DND-41 (cell line): Measurements from ENCODE around the gene CLDN9.

ENCODE experiments used
- ATAC-seq: fragments of 200-7000 bp; cut with Tn5 transposase; 3 replicates; pipeline ENCODE4 v1.9.1; 2021; ENCODE audit warnings: low read depth; ENCODE audit not compliant: insufficient read depth
- DNase-seq: peaks from one replicate; pipeline ENCODE4 v3.0.0-alpha.2; 2020
- H2AFZ ChIP-seq: 2 replicates; pipeline ENCODE4 v1.6.0; 2012; ENCODE audit warnings: low read depth, low read length
- H3K27ac ChIP-seq: 2 replicates; pipeline ENCODE4 v1.5.1; 2012; ENCODE audit warnings: low read length, inconsistent platforms
- H3K27me3 ChIP-seq: fragments of 200-600 bp; sonication (generic); 2 replicates; pipeline ENCODE4 v1.6.0; 2012; ENCODE audit warnings: low read length, mild to moderate bottlenecking, inconsistent platforms; ENCODE audit not compliant: insufficient read depth, poor library complexity
- H3K36me3 ChIP-seq: 2 replicates; pipeline ENCODE4 v1.5.1; 2012; ENCODE audit warnings: low read length, inconsistent platforms; ENCODE audit not compliant: insufficient read depth
- H3K4me1 ChIP-seq: 2 replicates; pipeline ENCODE4 v1.5.1; 2012; ENCODE audit warnings: mild to moderate bottlenecking, low read length; ENCODE audit not compliant: insufficient read depth
- H3K4me2 ChIP-seq: 2 replicates; pipeline ENCODE4 v1.6.0; 2012; ENCODE audit warnings: mild to moderate bottlenecking, moderate library complexity, low read length, inconsistent platforms; ENCODE audit not compliant: insufficient read depth
- H3K4me3 ChIP-seq, 2 experiments: fragments of 200-600 bp in 1 of 2; shearing (Covaris generic) in 1 of 2; 2 replicates each; pipeline ENCODE4 v1.5.1; 2012 to 2016; ENCODE audit warnings: inconsistent platforms in 2 of 2, low read length in 2 of 2, mild to moderate bottlenecking in 2 of 2, low read depth in 1 of 2, moderate library complexity in 1 of 2
- H3K79me2 ChIP-seq: 2 replicates; pipeline ENCODE4 v1.6.0; 2012; ENCODE audit warnings: low read length, inconsistent platforms; ENCODE audit not compliant: insufficient read depth
- H3K9ac ChIP-seq: 2 replicates; pipeline ENCODE4 v1.6.0; 2012; ENCODE audit warnings: low read depth, mild to moderate bottlenecking, inconsistent platforms, low read length, moderate library complexity
- H3K9me3 ChIP-seq: 2 replicates; pipeline ENCODE4 v1.5.1; 2012; ENCODE audit warnings: low read length, moderate library complexity, mild to moderate bottlenecking, inconsistent platforms; ENCODE audit not compliant: insufficient read depth, severe bottlenecking
- H4K20me1 ChIP-seq: 2 replicates; pipeline ENCODE4 v1.6.0; 2012; ENCODE audit warnings: low read length; ENCODE audit not compliant: insufficient read depth
- EZH2 ChIP-seq: IDR thresholded peaks from 3 replicates; pipeline ENCODE4 v1.6.1; 2012; ENCODE audit warnings: borderline replicate concordance, low read depth, mild to moderate bottlenecking, moderate library complexity, low read length, inconsistent platforms; ENCODE audit not compliant: severe bottlenecking
- TF ChIP-seq, protein P1 (sequence below): IDR thresholded peaks from 2 replicates; pipeline ENCODE4 v1.5.1; 2012; ENCODE audit warnings: borderline replicate concordance, low read length, moderate library complexity, mild to moderate bottlenecking; ENCODE audit not compliant: poor library complexity, severe bottlenecking; ENCODE audit errors: extremely low read depth

The CLDN9 gene

DNA sequence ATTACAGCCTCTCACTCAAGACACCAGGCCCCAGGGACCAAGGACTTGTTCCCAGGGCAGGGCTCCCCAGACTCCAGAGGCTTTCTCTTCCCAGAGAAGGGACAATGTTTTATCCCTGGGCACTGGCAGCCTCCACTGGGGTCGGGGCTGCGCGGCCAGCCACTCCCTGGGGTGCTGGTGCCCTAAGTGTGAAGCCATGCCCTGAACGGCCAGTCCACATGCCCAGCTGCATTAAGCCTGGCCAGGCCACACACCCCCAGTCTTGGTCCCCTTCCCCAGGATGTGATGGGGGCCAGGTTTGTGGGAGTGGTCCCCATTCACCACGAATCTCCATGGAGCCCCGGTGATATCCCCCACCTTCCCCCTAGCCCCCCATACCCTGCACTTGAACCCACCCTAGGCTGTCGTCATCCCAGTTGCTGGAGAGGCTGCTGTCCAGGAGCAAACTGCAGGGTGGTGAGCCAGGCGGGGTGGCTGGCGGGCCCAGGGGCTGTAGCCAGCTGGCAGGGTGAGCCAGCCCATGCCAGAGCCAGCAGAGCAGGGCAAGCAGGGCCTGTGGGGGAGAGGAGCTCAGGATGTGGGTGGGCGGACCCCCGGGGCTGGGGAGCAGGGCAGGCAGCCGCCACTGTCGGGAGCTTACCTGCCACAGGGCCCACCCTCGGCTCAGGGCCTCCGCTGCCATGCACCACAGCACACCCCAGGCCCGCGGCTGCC is 39.0 kb upstream of the CLDN9 start:
- no peaks in the 10 kb centered on the region for H3K27me3 ChIP-seq
- no peak overlapping the region for H2AFZ ChIP-seq
- ATAC-seq (no peak), DNase-seq (no peak)
- H3K4me1 ChIP-seq = peaks cover 70% of the 10 kb centered on the region
- H3K4me2 ChIP-seq = peak overlapping the region; percentile 13; the same call in 1 of the 2 replicates
- no peak overlapping the region for H3K27ac ChIP-seq
- H3K79me2 ChIP-seq = peaks cover 80% of the 10 kb centered on the region
- H3K9ac ChIP-seq = no peak overlapping the region
- H4K20me1 ChIP-seq = peaks cover 79% of the 10 kb centered on the region
- peaks cover 81% of the 10 kb centered on the region for H3K36me3 ChIP-seq
- TF ChIP-seq EZH2 = no peak
- TF ChIP-seq, protein P1, sequence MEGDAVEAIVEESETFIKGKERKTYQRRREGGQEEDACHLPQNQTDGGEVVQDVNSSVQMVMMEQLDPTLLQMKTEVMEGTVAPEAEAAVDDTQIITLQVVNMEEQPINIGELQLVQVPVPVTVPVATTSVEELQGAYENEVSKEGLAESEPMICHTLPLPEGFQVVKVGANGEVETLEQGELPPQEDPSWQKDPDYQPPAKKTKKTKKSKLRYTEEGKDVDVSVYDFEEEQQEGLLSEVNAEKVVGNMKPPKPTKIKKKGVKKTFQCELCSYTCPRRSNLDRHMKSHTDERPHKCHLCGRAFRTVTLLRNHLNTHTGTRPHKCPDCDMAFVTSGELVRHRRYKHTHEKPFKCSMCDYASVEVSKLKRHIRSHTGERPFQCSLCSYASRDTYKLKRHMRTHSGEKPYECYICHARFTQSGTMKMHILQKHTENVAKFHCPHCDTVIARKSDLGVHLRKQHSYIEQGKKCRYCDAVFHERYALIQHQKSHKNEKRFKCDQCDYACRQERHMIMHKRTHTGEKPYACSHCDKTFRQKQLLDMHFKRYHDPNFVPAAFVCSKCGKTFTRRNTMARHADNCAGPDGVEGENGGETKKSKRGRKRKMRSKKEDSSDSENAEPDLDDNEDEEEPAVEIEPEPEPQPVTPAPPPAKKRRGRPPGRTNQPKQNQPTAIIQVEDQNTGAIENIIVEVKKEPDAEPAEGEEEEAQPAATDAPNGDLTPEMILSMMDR = no peak
- H3K4me3 ChIP-seq = no peak overlapping the region
- H3K9me3 ChIP-seq = no peaks in the 10 kb centered on the region

DNA sequence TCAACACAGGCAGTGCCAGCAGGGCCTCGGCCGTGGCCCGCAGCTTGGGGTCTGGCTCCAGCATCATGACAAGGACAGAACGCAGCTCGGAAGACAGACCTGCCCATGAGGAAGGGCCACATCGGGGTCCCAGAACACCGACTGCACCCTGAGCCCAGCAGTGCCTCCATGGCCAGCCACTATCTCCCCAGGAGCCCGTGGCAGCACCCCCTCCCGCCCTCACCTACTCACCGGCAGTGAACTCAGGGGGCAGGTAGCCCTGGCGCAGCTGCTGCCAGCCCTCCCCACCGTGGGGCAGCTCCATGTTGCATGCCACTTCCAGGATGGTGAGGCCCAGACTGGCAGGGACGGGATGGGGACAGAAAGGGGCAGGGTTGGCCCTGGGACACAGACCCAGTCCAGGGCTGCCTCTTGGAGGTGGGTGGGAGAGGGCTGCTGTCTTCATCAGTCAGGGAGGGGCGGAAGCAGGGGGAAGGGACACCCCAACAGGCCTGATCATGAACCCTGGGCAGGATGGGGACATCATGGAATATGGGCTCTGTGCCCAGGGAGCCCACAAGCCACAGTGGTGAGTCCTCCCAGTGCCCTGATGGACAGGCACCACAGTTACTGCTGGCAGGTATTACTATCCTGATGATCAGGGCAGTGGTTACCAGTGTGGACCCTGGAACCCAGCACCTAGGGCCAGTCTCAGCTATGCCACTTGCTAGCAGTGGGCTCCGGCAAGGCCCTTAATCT is 38.2 kb upstream of the CLDN9 start:
- peaks cover 75% of the 10 kb centered on the region for H3K4me1 ChIP-seq
- no peak for ATAC-seq
- H4K20me1 ChIP-seq = peaks cover 83% of the 10 kb centered on the region
- no peak overlapping the region for H3K27ac ChIP-seq
- H2AFZ ChIP-seq = no peak overlapping the region
- H3K4me2 ChIP-seq = peak overlapping the region; percentile 16; the same call in 1 of the 2 replicates
- no peak for DNase-seq
- TF ChIP-seq, protein P1 = no peak
- no peak for TF ChIP-seq EZH2
- H3K9ac ChIP-seq = no peak overlapping the region
- H3K4me3 ChIP-seq = no peak overlapping the region
- no peaks in the 10 kb centered on the region for H3K27me3 ChIP-seq
- H3K36me3 ChIP-seq = peaks cover 87% of the 10 kb centered on the region
- H3K79me2 ChIP-seq = peaks cover 83% of the 10 kb centered on the region
- H3K9me3 ChIP-seq = no peaks in the 10 kb centered on the region

DNA sequence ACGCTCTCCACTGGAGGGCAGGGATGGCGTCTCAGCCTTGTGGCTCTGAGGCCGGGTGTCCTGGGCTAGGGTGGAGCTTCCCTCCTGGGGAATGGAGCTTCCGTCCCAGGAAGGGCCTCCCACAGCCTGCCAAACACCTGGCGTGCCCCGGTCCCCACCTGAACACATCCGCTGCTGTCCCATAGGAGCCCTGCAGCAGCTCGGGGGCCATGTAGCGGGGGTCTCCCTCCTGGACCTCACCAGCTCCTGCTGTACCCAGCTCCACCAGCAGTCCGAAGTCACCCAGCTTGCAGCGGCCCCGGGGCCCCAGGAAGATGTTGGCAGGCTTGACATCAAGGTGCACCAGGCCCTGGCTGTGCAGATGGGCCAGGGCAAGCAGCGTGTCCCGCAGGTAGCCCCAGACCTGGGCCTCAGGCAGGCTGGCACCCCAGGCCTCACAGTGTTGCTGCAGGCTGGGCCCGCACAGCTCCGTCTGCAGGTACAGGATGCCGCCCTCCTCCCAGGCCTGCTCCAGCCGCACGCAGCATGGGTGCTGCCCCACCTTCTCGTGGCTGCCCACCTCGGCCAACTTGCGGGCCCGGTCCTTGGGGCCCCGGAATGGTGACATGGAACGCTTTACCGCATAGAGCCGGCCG is 37.4 kb upstream of the CLDN9 start:
- peaks cover 92% of the 10 kb centered on the region for H3K36me3 ChIP-seq
- peaks cover 83% of the 10 kb centered on the region for H4K20me1 ChIP-seq
- no peak overlapping the region for H2AFZ ChIP-seq
- DNase-seq = no peak
- no peak overlapping the region for H3K27ac ChIP-seq
- H3K79me2 ChIP-seq = peaks cover 83% of the 10 kb centered on the region
- no peaks in the 10 kb centered on the region for H3K9me3 ChIP-seq
- peaks cover 74% of the 10 kb centered on the region for H3K4me1 ChIP-seq
- no peak overlapping the region for H3K4me3 ChIP-seq
- no peaks in the 10 kb centered on the region for H3K27me3 ChIP-seq
- TF ChIP-seq, protein P1 = no peak
- no peak for TF ChIP-seq EZH2
- ATAC-seq = no peak
- peak overlapping the region; percentile 10; the same call in 1 of the 2 replicates for H3K4me2 ChIP-seq
- no peak overlapping the region for H3K9ac ChIP-seq
